Embryonic facial prominence (tissue), 1 donor: ENCODE data around the gene ADRB1.

Source experiments
- DNase-seq: peaks from one replicate; pipeline ENCODE4 v3.0.0-alpha.2; 2016; ENCODE audit errors: extremely low spot score

The ADRB1 gene

DNA sequence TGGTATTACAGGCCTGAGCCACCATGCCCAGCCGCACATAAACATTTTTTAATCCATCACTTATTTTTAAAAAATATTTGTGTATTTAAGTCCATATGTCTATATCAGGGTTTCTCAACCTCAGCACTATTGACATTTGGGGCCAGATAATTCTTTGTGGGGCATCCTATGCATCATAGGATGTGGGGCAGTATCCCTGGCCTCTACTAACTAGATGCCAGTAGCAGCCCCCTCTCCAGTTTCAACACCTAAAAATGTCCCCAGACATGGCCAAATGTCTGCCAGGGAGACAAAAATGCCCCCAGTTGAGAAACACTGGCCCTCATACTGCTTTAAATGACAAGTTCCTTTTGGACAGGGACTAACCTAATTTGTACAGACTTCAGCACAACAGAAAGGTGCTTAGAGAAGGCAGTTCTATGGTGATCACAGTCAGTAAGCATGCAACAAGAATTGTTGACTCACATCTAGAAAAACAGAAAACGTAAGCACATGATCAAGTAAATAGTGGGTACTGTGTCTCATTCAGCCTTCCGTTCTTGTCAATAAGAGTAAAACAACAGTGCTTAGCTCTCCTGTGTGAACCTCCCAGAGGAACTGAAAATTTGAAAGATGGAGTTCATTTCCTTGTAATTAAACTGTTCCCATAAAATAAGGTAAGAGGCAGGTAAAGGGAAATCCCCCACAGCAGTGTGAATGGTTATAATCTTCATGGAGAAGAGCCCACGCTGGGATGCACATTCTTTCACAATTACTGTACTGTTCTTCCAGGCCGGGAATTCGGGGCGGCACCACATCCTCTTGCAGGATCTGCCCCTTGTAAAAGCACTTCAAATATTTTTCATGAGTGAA lies 17.3 kb upstream of the ADRB1 start:
- no peak for DNase-seq

DNA sequence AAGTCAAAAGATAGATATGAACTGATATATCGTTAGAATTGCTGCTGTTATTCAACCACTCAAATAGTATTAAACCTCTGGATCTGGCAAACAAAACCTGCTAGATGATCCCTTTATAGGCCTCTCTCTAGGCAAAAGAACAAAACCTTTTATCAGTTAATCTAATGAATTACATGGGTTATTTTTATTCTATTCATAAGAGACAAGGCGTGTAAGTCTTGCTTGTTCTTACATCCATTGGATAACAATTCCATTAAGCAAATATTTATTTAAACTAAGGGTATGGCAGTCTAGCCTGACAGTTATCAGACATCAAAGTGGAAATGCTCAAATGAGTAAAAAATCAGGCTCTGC lies 16.6 kb upstream of the ADRB1 start:
- DNase-seq: no peak

DNA sequence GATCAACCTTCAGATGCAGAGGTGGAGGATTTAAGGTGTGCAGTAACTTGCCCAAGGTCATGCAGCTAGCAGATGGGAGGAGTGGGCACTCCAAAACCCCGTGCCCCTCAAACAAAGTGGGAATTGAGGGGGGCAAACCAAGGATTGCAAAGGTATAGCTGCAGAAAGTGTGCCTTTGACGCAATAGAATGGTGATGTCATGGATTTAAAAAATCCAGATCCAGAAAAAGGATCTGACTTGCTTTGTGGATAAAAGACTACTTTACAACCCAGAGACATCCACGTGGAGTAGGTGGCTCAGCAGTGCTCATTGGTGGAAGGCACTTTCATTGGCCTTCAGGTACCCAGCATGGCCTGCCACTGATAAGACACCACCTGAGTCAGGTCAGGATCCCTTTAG lies 15.7 kb upstream of the ADRB1 start:
- DNase-seq: no peak

DNA sequence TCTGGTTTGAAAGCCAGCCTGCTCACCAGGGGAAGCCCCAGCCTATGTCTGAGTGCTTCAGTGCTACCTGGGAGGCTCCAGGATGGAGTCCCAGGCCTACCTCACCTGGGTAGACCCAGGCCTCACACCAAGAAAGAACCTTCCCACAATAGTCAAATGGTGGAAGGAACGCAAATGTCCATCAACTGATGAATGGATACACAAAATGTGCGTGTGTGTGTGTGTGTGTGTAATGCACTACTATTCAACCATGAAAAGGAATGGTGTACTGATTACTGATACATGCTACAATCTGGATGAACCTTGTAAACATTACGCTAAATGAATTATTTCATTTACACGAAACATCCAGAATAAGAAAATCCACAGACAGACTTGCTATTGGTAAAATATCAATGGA lies 15.2 kb upstream of the ADRB1 start:
- no peak for DNase-seq

DNA sequence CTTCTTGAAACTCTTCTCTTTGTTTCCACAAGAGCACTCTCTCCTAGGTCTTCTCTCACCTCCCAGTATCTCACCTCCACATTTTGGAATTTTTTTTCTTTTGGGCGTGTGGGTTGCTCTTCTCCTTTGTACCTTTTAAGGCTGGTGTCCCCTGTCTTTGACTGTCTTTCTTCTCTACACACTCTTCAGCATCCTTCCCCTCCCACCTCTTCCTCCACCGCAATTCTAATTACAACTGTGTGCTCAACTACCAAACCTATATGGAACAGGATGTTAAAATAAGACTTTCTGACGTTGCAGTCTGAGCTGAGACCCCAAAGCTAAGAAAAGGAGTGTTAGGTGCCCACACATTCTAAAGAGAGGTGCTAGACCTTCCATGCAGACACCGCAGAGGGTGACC lies 14.0 kb upstream of the ADRB1 start:
- DNase-seq: no peak

DNA sequence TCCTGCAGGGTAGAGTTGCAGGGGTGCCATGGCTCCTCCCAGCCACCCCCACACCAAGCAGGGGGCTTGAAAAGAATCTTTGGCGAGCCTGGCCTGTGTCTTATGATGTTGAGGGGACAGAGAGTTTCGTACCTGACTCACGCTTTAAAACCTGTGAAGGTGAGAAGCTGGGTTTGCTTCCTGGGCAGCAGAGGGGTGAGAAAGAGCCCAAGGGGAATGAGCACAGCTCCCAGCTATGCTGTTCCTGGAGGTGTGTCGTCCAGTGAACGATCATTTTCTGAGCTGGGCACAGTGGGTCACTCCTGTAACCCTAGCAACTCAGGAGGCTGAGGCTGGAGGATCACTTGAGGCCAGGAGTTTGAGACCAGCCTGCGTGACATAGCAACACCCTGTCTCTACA lies 13.5 kb upstream of the ADRB1 start:
- DNase-seq: no peak

DNA sequence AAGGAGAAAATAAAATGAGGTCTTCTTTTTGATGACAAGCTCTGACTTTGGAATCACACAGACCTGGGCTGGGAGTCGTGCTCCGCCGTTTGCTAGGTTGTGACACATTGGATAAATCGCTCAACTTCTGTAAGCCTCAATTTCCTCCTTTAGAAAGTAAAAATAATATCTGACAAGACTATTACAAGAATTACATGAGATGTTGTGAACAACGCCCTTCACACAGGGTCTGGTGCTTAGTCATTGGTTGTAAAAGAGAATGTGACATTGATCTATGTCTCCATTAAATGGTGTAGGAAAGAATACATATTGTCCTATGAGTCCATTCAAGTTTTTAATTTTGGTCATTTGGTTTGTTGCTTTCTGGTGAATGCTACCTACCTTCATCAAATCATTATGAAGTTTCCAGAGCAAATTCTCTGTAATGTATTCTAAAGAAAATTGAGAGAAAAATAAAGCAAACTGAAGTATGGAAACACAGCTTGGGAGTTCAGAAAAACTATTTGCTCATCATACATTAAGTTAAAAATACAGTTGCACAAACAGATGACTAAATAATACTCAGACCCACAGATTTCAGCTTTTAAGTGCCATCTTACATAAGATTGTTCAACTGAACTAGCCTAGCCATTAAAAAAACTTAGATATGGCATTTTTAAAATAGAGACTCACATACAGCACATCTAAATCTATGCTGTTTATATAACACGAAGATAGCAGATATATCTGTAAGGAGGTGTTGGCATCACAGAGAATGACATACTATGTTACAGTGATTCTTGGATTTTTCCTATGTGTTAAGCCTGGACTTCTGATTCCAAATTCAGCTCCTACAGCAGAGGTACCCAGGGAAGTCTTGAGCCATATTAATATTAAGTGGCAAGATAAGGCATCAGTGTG lies 12.3 kb upstream of the ADRB1 start:
- DNase-seq: no peak

DNA sequence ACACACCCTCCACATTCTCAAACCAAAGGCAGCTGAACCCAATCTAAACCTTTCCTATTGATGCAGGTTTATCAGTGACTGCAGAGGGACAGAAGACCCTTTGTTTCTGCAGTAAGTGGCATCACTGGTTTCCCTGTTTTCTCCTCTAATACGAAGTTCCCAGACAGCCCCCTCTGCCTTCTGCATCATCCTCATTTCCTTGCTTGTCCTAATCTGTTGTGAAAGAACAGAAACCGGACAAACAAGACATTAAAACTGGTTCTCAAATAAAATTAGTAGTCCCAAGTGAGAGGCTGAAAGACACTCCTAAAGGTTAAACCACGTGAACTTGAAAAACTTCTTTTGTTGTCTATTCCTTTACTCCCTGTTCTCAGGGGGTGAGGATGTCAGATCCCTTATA lies 10.1 kb upstream of the ADRB1 start:
- DNase-seq: no peak

DNA sequence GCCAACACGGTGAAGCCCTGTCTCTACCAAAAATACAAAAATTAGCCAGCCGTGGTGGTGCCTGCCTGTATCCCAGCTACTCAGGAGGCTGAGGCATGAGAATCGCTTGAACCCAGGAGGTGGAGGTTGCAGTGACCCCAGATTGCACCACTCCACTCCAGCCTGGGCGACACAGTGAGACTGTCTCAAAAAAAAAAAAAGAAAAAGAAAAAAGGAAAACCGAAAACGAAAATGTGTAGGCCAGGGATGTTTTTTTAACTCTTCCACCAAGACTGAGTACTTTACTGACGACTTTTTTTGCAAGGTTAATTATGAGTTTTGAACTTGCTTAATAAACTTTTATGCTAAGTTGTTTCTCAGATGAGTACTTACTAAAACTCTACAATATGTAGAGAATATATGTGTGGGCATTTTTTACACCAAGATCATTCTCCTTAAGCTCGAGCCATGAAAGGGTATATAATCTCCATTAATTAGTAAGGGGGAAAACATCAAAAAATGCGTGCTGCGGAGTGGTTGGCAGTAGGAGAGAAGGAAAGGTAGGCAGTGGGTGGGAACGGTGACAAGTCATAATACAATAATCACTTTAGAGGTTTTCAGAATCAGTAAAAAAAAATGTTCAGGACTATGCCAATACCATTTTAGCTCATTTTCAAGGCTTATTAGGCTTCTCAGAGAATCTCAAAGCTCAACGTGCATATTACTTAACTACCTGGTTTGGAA lies 8.6 kb upstream of the ADRB1 start:
- no peak for DNase-seq

DNA sequence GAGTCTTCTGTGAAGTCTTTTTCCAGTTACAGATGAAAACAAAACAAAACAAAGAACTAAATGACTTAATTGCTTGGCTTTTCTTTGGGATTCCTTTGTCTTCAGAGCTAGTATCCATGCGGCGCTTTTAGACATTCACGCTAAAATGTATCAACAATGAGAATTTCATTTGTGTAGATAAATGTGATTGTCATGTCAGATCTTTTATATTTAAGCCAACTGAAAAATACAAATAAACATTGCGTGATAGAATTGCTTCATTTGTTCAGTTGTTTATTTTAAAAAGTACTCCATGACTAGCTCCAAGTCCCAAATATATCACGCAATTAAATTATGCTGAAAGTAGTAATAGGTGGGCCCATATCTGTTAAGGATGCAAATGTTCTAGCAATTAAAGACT lies 7.9 kb upstream of the ADRB1 start:
- no peak for DNase-seq

DNA sequence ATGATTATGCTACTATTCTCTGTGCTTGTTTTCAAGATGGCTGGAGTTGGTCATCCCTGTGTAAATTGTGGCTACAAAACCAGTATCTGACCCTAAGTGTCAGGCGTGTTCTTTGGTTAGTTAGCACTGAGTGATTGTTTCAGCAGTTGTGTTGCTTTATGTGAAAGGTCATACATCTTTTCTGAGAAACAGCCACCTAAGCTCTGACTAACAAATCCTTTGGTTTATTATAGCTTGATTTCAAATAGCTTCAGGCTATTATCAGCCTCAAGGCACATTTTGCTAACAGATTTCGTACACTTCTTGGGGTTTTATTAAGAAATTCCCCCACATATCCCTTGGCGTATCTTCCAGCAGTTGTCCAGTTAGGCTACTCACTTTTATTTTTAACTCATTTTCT lies 4.8 kb upstream of the ADRB1 start:
- DNase-seq: no peak

DNA sequence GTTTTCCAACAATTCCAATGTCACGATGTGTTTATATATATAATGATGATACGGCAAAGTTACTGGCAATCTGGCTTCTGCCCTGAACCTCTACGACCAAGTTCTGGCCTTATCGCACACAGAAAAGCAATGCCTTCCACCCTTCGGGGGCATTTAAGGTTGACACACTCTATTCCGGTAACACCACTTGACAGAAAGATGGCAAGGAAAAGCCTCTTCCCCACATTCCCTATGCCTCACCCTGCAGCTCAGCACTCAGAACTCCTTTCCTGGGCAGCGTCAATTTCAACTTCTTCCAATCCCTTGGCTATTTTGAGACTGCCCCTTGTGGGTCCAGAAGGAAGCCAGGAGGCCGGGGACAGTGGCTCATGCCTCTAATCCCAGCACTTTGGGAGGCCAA lies 2.5 kb upstream of the ADRB1 start:
- DNase-seq: no peak

DNA sequence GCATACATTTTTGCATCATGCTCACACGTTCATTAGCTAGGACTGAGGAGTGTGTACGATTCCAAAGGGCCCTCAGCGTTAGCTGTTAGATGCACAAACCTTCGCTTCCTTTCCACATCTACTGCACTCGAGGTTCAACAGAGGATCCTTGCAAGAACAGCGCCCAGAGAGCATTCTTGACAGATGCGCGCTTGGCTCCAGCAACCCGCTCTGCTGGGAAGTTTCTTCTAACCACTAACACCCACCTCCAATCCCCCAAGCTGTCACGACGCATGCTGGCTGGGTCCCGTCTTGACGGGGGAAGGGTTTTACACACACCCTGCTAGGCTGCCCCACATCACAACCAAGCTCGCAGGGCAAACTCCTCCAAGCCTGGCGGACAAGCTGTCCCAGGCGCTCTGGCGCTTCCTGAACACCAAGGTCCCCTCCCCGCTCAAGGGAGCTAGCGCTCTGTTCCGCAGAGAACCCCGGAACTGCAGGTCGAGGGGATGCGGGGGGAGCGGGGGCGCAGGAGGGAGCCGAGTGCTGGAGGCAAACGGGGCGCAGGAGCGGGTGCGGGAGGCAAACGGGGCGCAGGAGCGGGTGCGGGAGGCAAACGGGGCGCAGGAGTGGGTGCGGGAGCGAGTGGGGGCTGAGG lies 653 bp upstream of the ADRB1 start:
- no peak for DNase-seq

DNA sequence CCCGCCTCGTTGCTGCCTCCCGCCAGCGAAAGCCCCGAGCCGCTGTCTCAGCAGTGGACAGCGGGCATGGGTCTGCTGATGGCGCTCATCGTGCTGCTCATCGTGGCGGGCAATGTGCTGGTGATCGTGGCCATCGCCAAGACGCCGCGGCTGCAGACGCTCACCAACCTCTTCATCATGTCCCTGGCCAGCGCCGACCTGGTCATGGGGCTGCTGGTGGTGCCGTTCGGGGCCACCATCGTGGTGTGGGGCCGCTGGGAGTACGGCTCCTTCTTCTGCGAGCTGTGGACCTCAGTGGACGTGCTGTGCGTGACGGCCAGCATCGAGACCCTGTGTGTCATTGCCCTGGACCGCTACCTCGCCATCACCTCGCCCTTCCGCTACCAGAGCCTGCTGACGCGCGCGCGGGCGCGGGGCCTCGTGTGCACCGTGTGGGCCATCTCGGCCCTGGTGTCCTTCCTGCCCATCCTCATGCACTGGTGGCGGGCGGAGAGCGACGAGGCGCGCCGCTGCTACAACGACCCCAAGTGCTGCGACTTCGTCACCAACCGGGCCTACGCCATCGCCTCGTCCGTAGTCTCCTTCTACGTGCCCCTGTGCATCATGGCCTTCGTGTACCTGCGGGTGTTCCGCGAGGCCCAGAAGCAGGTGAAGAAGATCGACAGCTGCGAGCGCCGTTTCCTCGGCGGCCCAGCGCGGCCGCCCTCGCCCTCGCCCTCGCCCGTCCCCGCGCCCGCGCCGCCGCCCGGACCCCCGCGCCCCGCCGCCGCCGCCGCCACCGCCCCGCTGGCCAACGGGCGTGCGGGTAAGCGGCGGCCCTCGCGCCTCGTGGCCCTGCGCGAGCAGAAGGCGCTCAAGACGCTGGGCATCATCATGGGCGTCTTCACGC lies 825 bp downstream of the ADRB1 start:
- DNase-seq: no peak

DNA sequence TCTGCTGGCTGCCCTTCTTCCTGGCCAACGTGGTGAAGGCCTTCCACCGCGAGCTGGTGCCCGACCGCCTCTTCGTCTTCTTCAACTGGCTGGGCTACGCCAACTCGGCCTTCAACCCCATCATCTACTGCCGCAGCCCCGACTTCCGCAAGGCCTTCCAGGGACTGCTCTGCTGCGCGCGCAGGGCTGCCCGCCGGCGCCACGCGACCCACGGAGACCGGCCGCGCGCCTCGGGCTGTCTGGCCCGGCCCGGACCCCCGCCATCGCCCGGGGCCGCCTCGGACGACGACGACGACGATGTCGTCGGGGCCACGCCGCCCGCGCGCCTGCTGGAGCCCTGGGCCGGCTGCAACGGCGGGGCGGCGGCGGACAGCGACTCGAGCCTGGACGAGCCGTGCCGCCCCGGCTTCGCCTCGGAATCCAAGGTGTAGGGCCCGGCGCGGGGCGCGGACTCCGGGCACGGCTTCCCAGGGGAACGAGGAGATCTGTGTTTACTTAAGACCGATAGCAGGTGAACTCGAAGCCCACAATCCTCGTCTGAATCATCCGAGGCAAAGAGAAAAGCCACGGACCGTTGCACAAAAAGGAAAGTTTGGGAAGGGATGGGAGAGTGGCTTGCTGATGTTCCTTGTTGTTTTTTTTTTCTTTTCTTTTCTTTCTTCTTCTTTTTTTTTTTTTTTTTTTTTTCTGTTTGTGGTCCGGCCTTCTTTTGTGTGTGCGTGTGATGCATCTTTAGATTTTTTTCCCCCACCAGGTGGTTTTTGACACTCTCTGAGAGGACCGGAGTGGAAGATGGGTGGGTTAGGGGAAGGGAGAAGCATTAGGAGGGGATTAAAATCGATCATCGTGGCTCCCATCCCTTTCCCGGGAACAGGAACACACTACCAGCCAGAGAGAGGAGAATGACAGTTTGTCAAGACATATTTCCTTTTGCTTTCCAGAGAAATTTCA lies 1.7 kb downstream of the ADRB1 start:
- no peak for DNase-seq

DNA sequence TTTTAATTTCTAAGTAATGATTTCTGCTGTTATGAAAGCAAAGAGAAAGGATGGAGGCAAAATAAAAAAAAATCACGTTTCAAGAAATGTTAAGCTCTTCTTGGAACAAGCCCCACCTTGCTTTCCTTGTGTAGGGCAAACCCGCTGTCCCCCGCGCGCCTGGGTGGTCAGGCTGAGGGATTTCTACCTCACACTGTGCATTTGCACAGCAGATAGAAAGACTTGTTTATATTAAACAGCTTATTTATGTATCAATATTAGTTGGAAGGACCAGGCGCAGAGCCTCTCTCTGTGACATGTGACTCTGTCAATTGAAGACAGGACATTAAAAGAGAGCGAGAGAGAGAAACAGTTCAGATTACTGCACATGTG lies 2.4 kb downstream of the ADRB1 start:
- DNase-seq: no peak

DNA sequence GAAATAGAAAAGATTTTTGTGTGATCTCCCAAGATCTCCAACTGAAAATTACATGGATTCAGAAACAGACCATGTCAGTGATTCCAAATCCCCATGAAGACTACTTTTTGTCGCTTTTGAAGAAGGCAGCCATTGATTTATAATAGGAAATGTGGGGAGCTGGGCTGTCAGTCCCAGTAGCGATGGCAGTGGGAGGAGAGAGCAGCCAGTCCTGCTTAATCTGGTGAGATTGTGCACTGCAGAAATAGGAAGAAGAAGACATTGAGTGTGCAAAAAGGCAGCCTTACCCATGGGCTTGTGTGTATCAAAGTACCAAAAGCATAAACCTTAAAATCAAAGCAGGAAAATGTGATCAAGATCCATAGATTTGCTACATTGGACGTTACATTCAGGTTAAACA lies 4.8 kb downstream of the ADRB1 start:
- no peak for DNase-seq

DNA sequence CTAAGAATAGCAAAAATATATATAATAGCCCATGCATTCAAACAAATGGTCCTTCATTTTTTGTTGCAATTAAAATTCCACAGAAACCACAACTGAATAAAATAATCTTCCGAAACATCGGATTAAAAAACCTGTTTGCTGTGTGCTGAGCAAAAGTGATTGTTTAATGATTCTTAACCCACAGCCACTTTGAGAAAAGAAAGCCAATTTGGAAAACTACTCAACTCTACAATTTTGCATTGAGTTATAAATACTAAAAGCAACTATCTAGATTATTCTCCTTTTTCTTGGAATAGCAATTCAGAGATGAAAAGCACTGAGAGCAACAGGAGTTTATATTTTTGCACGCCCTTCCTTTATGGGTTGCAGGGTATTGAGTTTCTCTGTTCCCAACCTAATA lies 8.0 kb downstream of the ADRB1 start:
- no peak for DNase-seq

DNA sequence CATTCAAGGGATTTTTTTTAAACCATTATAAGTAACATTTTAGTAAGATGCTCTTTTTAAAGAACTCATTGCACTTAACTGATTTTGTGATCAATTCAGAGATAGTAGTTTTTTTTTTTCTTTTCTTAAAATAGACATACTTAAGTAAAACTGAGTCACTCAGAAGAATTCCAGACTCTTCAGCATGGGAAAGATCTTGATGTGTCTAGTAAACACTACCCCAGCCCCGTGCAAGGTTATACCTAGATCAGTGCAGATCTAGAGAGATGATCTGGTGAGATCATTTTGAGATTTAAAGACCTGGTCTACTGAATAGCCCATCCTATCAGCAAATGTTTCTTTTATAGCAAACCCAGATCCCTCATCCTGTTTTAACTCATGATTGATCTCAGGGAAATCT lies 8.6 kb downstream of the ADRB1 start:
- no peak for DNase-seq

DNA sequence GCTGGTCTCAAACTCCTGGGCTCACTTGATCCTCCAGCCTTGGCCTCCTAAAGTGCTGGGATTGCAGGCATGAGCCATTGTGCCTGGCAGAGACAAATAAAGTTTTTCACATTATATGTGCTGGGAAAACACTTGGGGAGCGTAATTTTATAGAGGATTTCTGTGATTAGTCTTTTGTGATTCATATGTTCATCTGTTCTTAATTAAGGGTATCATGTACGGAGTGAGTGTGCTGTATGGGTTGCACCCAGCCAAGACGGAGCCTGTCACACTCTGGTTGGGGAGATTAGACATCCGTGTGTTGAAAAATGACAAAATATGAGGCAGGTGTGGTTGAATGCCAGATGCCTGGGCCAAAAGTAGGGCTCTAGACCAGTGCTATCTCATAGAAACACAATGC lies 10.3 kb downstream of the ADRB1 start:
- DNase-seq: no peak
